ENCODE measurements around the gene STK32B. TPM values are rescaled to one million over a fixed set of nuclear protein-coding genes. Genes with fewer than 3 reads are reported as not detected.

STK32B gene
- polyA plus RNA-seq, 1 of the 3 experiments (the other 2 are of a cell fraction): 0.20 TPM

- no peak overlapping the region for H3K9ac ChIP-seq
- H4K20me1 ChIP-seq (ENCODE audit: insufficient read depth): no peaks in the 10 kb centered on the region
- ChIA-PET POLR2A (no interaction called here), CTCF (no interaction called here)
- H3K4me3 ChIP-seq (ENCODE audit: low read depth in 2 of 2, low read length in 1 of 2): no peak overlapping the region
- TF ChIP-seq MAX (IDR thresholded peaks at IDR 0.05; ENCODE audit: low read depth) (no peak), EZH2phosphoT487 (IDR thresholded peaks at IDR 0.05; ENCODE audit: borderline replicate concordance, low read depth) (no peak), GABPA (IDR thresholded peaks at IDR 0.05; ENCODE audit: low read depth) (no peak), USF1 (IDR thresholded peaks at IDR 0.05; ENCODE audit: borderline replicate concordance, low read depth) (no peak), GATA2 (CRISPR knock-in tag; IDR thresholded peaks at IDR 0.05) (no peak), NRF1 (IDR thresholded peaks at IDR 0.05; ENCODE audit: low read depth, low read length) (no peak), POLR2AphosphoS5 (IDR thresholded peaks at IDR 0.05; ENCODE audit: low read depth, low read length) (no peak), CHD2 (IDR thresholded peaks at IDR 0.05; ENCODE audit: low read length, partially characterized antibody) (no peak), RFX5 (IDR thresholded peaks at IDR 0.05; ENCODE audit: low read length) (no peak), SIN3A (IDR thresholded peaks at IDR 0.05; ENCODE audit: borderline replicate concordance, low read depth, low read length) (no peak), IRF3 (IDR thresholded peaks at IDR 0.05; ENCODE audit: low read depth, low read length) (no peak), CTCF (IDR thresholded peaks at IDR 0.05) (no peak), USF2 (IDR thresholded peaks at IDR 0.05; ENCODE audit: borderline replicate concordance, low read depth, low read length) (no peak), ZBTB33 (IDR thresholded peaks at IDR 0.05; ENCODE audit: borderline replicate concordance, low read depth) (no peak), EP300 (IDR thresholded peaks at IDR 0.05; ENCODE audit: borderline replicate concordance in 1 of 2, low read depth in 1 of 2, low read length in 1 of 2) (no peak), TCF12 (IDR thresholded peaks at IDR 0.05) (no peak), TEAD4 (IDR thresholded peaks at IDR 0.05; ENCODE audit: borderline replicate concordance, insufficient read depth) (no peak), PBX3 (IDR thresholded peaks at IDR 0.05) (no peak)
- no peaks in the 10 kb centered on the region for H3K79me2 ChIP-seq (ENCODE audit: insufficient read depth)
- H3K36me3 ChIP-seq (replicated peaks in 1 of 2; ENCODE audit: control insufficient read depth in 1 of 2, insufficient read depth in 2 of 2, low read length in 1 of 2): no peaks in the 10 kb centered on the region
- no peak overlapping the region for H3K27ac ChIP-seq (ENCODE audit: low read depth in 2 of 2, low read length in 1 of 2)
- 6% methylated on average over 1 of the region's 1 CpG for WGBS (ENCODE audit: low lambda C conversion rate)
- H3K4me1 ChIP-seq (ENCODE audit: control insufficient read depth in 1 of 2, insufficient read depth in 2 of 2, low read depth in 1 of 2, low read length in 1 of 2): no peaks in the 10 kb centered on the region
- H2AFZ ChIP-seq (ENCODE audit: low read depth): no peak overlapping the region
- H3F3A ChIP-seq (replicated peaks; ENCODE audit: insufficient read depth): no peaks in the 10 kb centered on the region
- H3K9me3 ChIP-seq: no peaks in the 10 kb centered on the region; the same call in 1 of the 2 replicates
- no peaks in the 10 kb centered on the region for H3K27me3 ChIP-seq (ENCODE audit: insufficient read depth)
- no peaks in the 10 kb centered on the region for H3K9me2 ChIP-seq
- no peak for DNase-seq
- no peak overlapping the region for H3K4me2 ChIP-seq
Measured at GRCh38 chr4:5072948-5073347, 21.7 kb downstream of the STK32B start.

Data from SK-N-SH (cell line).